Naive thymus-derived CD4-positive, alpha-beta T cell (primary cell): Measurements from ENCODE around the gene USP17L10. TPM values are rescaled to one million over a fixed set of nuclear protein-coding genes. Genes with fewer than 3 reads are reported as not detected.

Experiments
- polyA plus RNA-seq, 2 donors: library from polyadenylated mRNA; unstranded; fragments of 300-500 nt; fragmentation: Illumina TruSeq; gene quantifications; one replicate each; pipeline ENCODE4 v1.2.3, GENCODE V29; 2021
- total RNA-seq, 6 experiments: library from RNA in 5 of 6; stranded (reverse) in 5 of 6; gene quantifications; 1 replicate in 5 of 6; 2 replicates in 1 of 6; pipeline ENCODE4 v1.2.3 and lab custom pipeline; 2021 to 2026

Gene USP17L10
- total and polyA plus RNA-seq, 7 experiments from 2014 or later: not detected

Other genes starting within 250 kb of the USP17L10 start
- gene FAM90A26, start 40.2 kb upstream of the USP17L10 start, total RNA-seq: not detected
- gene FAM90A26, start 40.2 kb upstream of the USP17L10 start, polyA plus RNA-seq: not detected
- gene USP17L11, start 4.7 kb downstream of the USP17L10 start, total RNA-seq: not detected
- not detected for gene USP17L11, start 4.7 kb downstream of the USP17L10 start, polyA plus RNA-seq
- gene USP17L12, start 9.5 kb downstream of the USP17L10 start, total RNA-seq: not detected
- not detected for gene USP17L12, start 9.5 kb downstream of the USP17L10 start, polyA plus RNA-seq
- gene USP17L13, start 14.2 kb downstream of the USP17L10 start, total RNA-seq: not detected
- not detected for gene USP17L13, start 14.2 kb downstream of the USP17L10 start, polyA plus RNA-seq
- gene USP17L15, start 23.7 kb downstream of the USP17L10 start, total RNA-seq: not detected
- gene USP17L15, start 23.7 kb downstream of the USP17L10 start, polyA plus RNA-seq: not detected
- gene USP17L17, start 33.2 kb downstream of the USP17L10 start, total RNA-seq: not detected
- gene USP17L17, start 33.2 kb downstream of the USP17L10 start, polyA plus RNA-seq: not detected
- not detected for gene USP17L18, start 38.0 kb downstream of the USP17L10 start, total RNA-seq
- gene USP17L18, start 38.0 kb downstream of the USP17L10 start, polyA plus RNA-seq: not detected
- not detected for gene USP17L19, start 42.7 kb downstream of the USP17L10 start, total RNA-seq
- gene USP17L19, start 42.7 kb downstream of the USP17L10 start, polyA plus RNA-seq: not detected
- not detected for gene USP17L20, start 47.5 kb downstream of the USP17L10 start, total RNA-seq
- not detected for gene USP17L20, start 47.5 kb downstream of the USP17L10 start, polyA plus RNA-seq
- gene USP17L21, start 52.2 kb downstream of the USP17L10 start, total RNA-seq: not detected
- gene USP17L21, start 52.2 kb downstream of the USP17L10 start, polyA plus RNA-seq: not detected
- not detected for gene USP17L22, start 57.0 kb downstream of the USP17L10 start, total RNA-seq
- gene USP17L22, start 57.0 kb downstream of the USP17L10 start, polyA plus RNA-seq: not detected
- not detected for gene USP17L24, start 114.5 kb downstream of the USP17L10 start, total RNA-seq
- gene USP17L24, start 114.5 kb downstream of the USP17L10 start, polyA plus RNA-seq: not detected
- not detected for gene USP17L25, start 119.3 kb downstream of the USP17L10 start, total RNA-seq
- not detected for gene USP17L25, start 119.3 kb downstream of the USP17L10 start, polyA plus RNA-seq
- not detected for gene USP17L26, start 124.0 kb downstream of the USP17L10 start, total RNA-seq
- not detected for gene USP17L26, start 124.0 kb downstream of the USP17L10 start, polyA plus RNA-seq
- gene USP17L5, start 128.7 kb downstream of the USP17L10 start, total RNA-seq: not detected
- gene USP17L5, start 128.7 kb downstream of the USP17L10 start, polyA plus RNA-seq: not detected
- not detected for gene USP17L27, start 133.5 kb downstream of the USP17L10 start, total RNA-seq
- gene USP17L27, start 133.5 kb downstream of the USP17L10 start, polyA plus RNA-seq: not detected
- gene USP17L28, start 138.2 kb downstream of the USP17L10 start, total RNA-seq: not detected
- not detected for gene USP17L28, start 138.2 kb downstream of the USP17L10 start, polyA plus RNA-seq
- not detected for gene USP17L29, start 143.0 kb downstream of the USP17L10 start, total RNA-seq
- gene USP17L29, start 143.0 kb downstream of the USP17L10 start, polyA plus RNA-seq: not detected
- gene USP17L30, start 152.5 kb downstream of the USP17L10 start, total RNA-seq: not detected
- gene USP17L30, start 152.5 kb downstream of the USP17L10 start, polyA plus RNA-seq: not detected
- gene DEFB131A, start 233.8 kb downstream of the USP17L10 start, total RNA-seq: not detected
- gene DEFB131A, start 233.8 kb downstream of the USP17L10 start, polyA plus RNA-seq: not detected